Kidney (tissue), 14 donors: Measurements from ENCODE around the gene MEF2B. TPM values are rescaled to one million over a fixed set of nuclear protein-coding genes. Genes with fewer than 3 reads are reported as not detected.

Experiments used
- DNase-seq, 5 donors: peaks; one replicate each; pipeline ENCODE4 v3.0.0-alpha.2; 2013 to 2020
- FAIRE-seq: peaks from 2 replicates; lab custom pipeline; 2012; peaks lifted over from hg19 to GRCh38; lab: Jason Lieb, UNC
- H3K27ac ChIP-seq, 2 donors: one replicate each; pipeline ENCODE4 v1.7.0; 2013; ENCODE audit warnings: low read depth in 2 of 2, low read length in 2 of 2, inconsistent platforms in 1 of 2
- H3K27me3 ChIP-seq: one replicate; pipeline ENCODE4 v1.7.1; 2013; ENCODE audit warnings: low read length, inconsistent platforms; ENCODE audit not compliant: control insufficient read depth, insufficient read depth
- H3K36me3 ChIP-seq, 3 donors: one replicate each; pipeline versions ENCODE4 v1.7.0 to v1.7.1; 2013; ENCODE audit warnings: low read length in 3 of 3, control low read depth in 1 of 3, inconsistent platforms in 1 of 3; ENCODE audit not compliant: insufficient read depth in 3 of 3, control insufficient read depth in 2 of 3
- H3K4me1 ChIP-seq, 3 donors: one replicate each; pipeline versions ENCODE4 v1.7.0 to v1.7.1; 2013; ENCODE audit warnings: low read length in 3 of 3, inconsistent platforms in 1 of 3, low read depth in 1 of 3; ENCODE audit not compliant: control insufficient read depth in 2 of 3, insufficient read depth in 2 of 3
- H3K4me3 ChIP-seq, 3 donors: one replicate each; pipeline versions ENCODE4 v1.7.0 to v1.8.1; 2013; ENCODE audit warnings: low read length in 3 of 3, control low read depth in 1 of 3, inconsistent platforms in 1 of 3
- H3K9ac ChIP-seq, 3 donors: one replicate each; pipeline versions ENCODE4 v1.7.0 to v1.7.1; 2013; ENCODE audit warnings: low read length in 3 of 3, control low read depth in 1 of 3, inconsistent platforms in 1 of 3
- H3K9me3 ChIP-seq, 3 donors: one replicate each; pipeline versions ENCODE4 v1.7.0 to v1.7.1; 2013; ENCODE audit warnings: low read length in 3 of 3, control low read depth in 1 of 3, inconsistent platforms in 1 of 3; ENCODE audit not compliant: control insufficient read depth in 2 of 3, insufficient read depth in 1 of 3
- CTCF ChIP-seq: IDR thresholded peaks from 3 replicates; pipeline ENCODE4 v1.5.1; 2012; ENCODE audit warnings: mild to moderate bottlenecking, moderate library complexity, borderline replicate concordance; ENCODE audit not compliant: insufficient read depth; ENCODE audit errors: extremely low read depth
- intact Hi-C: fragments of 100-400 bp; cut with DNase I; formaldehyde crosslinking; loops from one replicate; pipeline ENCODE4 v1.11.1; 2022
- polyA plus RNA-seq: library from polyadenylated mRNA; stranded (reverse); fragments of 350-450 nt; fragmentation: Illumina TruSeq; extraction: RNeasy Lipid Tissue Mini Kit (QIAGEN cat#74804); gene quantifications from one replicate; pipeline ENCODE4 v1.2.3, GENCODE V29; 2014; ENCODE audit warnings: low read depth, low replicate concordance; ENCODE audit not compliant: insufficient read depth
- total RNA-seq: library from RNA; stranded (reverse); fragmentation: NEBNext Ultra II Directional; extraction: Animal tissue kit (Norgen Biotek cat#: 25700); gene quantifications from one replicate; pipeline ENCODE4 v1.2.1, GENCODE V29; 2021
- donor health status: control.
- donor health status: control.
- donor health status: control.
- donor health status: control.
- donor health status: control.
- donor health status: DM: yes; HTN: yes; CAD: no.
- donor health status: Normal renal cell carcinoma (clear cell type).

MEF2B gene
- total and polyA plus RNA-seq, 2 donors from 2014 or later, result 0.47 to 3.4 TPM

DNA sequence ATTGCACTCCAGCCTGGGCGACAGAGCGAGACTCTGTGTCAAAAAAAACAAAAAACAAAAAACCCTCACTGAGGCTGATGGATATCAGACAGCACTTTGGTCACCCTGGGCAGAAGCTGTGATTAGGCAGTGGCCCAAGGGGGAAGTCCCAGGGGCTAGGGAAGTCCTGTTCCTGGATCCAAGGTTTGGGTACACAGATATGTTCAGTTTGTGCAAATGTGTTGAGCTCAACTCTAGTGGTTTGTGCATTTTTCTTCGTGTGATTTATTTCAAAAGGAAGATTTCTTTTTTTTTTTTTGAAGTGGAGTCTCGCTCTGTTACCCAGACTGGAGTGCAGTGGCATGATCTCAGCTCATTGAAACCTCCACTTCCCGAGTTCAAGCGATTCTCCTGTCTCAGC lies 12.3 kb downstream of the MEF2B start:
- TF ChIP-seq CTCF, result no peak
- no peak overlapping the region for H3K9ac ChIP-seq
- H3K27me3 ChIP-seq, result no peaks in the 10 kb centered on the region
- DNase-seq (no peak), FAIRE-seq (no peak)
- no peak overlapping the region for H3K27ac ChIP-seq
- intact Hi-C loops, result no loop called here
- H3K4me3 ChIP-seq, result no peak overlapping the region
- no peaks in the 10 kb centered on the region for H3K36me3 ChIP-seq
- H3K9me3 ChIP-seq, result peaks cover 0 to 2% (median 0%) of the 10 kb centered on the region in 3 donors
- H3K4me1 ChIP-seq, result no peaks in the 10 kb centered on the region

DNA sequence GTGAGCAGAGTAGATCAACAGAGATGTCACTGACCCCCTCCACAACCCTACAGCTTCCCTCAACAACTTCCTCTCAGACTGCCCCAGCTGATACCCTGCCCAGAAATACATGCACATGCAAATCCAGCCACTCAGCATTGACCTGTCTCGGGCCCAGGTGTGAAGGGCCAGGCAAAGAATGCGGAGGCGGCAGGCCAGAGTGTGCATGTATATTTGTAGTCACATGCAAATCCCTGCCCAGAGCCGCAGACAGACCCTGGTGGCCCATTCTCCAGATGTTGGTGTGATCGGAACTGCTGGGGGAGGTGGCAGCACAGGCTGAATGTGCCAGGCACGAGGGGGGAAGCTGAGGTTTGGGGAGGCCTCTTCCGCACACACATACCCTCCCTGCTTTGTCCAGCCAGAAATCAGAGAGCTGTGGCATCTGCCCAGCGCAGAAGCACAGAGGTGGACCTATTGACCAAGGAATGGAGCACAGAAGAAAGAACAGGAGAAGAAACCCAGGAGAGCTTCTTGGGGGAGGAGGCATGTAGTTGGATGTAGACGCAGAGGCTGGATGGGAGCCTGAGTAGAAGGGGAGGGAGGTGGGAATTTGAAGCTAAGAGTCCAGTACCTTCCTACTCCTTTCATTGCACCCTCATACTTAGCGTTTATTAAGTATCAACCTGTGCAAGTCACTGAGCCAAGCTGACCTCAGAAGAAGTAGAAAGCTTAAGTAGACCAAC lies 14.4 kb downstream of the MEF2B start:
- no peaks in the 10 kb centered on the region for H3K4me1 ChIP-seq
- H3K4me3 ChIP-seq, result no peak overlapping the region
- DNase-seq (no peak), FAIRE-seq (no peak)
- no peaks in the 10 kb centered on the region for H3K27me3 ChIP-seq
- intact Hi-C loops, result no loop called here
- no peak overlapping the region for H3K9ac ChIP-seq
- H3K36me3 ChIP-seq, result no peaks in the 10 kb centered on the region
- TF ChIP-seq CTCF, result no peak
- no peak overlapping the region for H3K27ac ChIP-seq
- H3K9me3 ChIP-seq, result peaks cover 0 to 2% (median 0%) of the 10 kb centered on the region in 3 donors

DNA sequence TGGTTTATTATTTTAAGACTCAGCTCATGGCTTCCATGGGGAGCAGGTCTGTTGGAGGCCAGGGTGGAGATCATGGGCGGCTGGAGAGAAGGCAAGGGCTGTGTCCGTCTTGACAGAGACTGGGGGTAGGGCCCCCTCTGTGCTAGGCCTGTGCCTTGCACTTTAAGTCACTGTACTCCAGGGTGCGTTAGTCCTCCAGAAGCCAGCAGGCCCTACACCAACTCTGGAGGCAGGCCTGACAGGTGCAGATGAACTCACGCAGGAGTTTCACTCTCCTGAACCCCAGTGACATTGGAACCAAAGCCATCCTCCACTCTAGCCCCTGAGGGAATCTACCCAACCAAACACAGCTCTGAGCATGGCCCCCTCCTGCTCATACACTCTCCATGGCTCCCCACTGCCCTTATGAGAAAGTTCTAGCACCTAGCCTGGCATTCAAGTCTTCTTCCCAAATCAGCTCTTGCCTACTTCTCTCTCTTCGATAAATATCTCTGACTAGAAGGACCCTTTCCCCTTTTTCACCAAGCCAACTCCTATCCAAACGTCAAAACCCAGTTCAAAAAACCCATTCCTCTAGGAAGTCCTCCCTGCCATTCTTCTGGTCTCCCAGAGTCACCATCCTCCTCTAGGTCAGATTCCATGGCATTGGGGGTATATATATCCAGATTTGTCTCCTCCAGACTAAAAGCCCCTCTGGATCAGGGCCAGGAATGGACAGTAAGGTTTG lies 15.1 kb downstream of the MEF2B start:
- intact Hi-C loops, result no loop called here
- FAIRE-seq (no peak), DNase-seq (no peak)
- TF ChIP-seq CTCF, result no peak
- Histone ChIP-seq H3K4me3 (no peak overlapping the region), H3K36me3 (no peaks in the 10 kb centered on the region), H3K4me1 (no peaks in the 10 kb centered on the region), H3K9me3 (peaks cover 0 to 2% (median 0%) of the 10 kb centered on the region in 3 donors), H3K27me3 (no peaks in the 10 kb centered on the region), H3K9ac (no peak overlapping the region), H3K27ac (no peak overlapping the region)
